Sigmoid colon (tissue), 7 donors: ENCODE measurements around the gene HECTD4. TPM values are rescaled to one million over a fixed set of nuclear protein-coding genes. Genes with fewer than 3 reads are reported as not detected.
"Not testable (repeated sequence)": the region's sequence is repeated elsewhere in the genome, so short reads cannot be mapped to it uniquely, and the experiment has no call there.

Source experiments
- DNase-seq: peaks from one replicate; pipeline ENCODE4 v3.0.0-alpha.2; 2019
- H3K27ac ChIP-seq, 4 donors: fragments of 200-600 bp; sonication (generic); one replicate each; pipeline ENCODE4 v1.5.1; 2016 to 2019; ENCODE audit warnings: mild to moderate bottlenecking in 1 of 4
- H3K27me3 ChIP-seq, 3 donors: fragments of 200-600 bp; sonication (generic); one replicate each; pipeline ENCODE4 v1.5.1; 2019; ENCODE audit warnings: mild to moderate bottlenecking in 1 of 3
- H3K36me3 ChIP-seq, 4 donors: fragments of 200-600 bp; sonication (generic); one replicate each; pipeline ENCODE4 v1.5.1; 2016 to 2019
- H3K4me1 ChIP-seq, 4 donors: fragments of 200-600 bp; sonication (generic); one replicate each; pipeline ENCODE4 v1.5.1; 2017 to 2019
- H3K4me3 ChIP-seq, 4 donors: fragments of 200-600 bp; sonication (generic); one replicate each; pipeline ENCODE4 v1.5.1; 2017 to 2019; ENCODE audit warnings: mild to moderate bottlenecking in 2 of 4, moderate library complexity in 1 of 4
- H3K9me3 ChIP-seq, 4 donors: fragments of 200-600 bp in 3 of 4; sonication (generic) in 3 of 4; one replicate each; pipeline versions ENCODE4 v1.5.1 to v1.6.1; 2013 to 2019
- EP300 ChIP-seq, 4 donors: sonication (generic); formaldehyde crosslinking; IDR thresholded peaks; one replicate each; pipeline ENCODE4 v1.6.1; 2017; ENCODE audit warnings: antibody characterized with exemption in 4 of 4
- POLR2A ChIP-seq, 2 donors: fragments of 450-650 bp; IDR thresholded peaks; one replicate each; pipeline ENCODE4 v1.6.1; 2016; ENCODE audit warnings: antibody characterized with exemption in 2 of 2, mild to moderate bottlenecking in 2 of 2, moderate library complexity in 2 of 2
- POLR2AphosphoS5 ChIP-seq, 4 donors: sonication (generic); formaldehyde crosslinking; IDR thresholded peaks; one replicate each; pipeline ENCODE4 v1.6.1; 2017; ENCODE audit warnings: antibody characterized with exemption in 4 of 4
- WGBS, 2 donors: extraction: QIAGEN DNeasy Blood & Tissue Kit; methylation state at CpG; one replicate each; pipeline ENCODE4 v1.1.7; 2013; 5-methylcytosine and 5-hydroxymethylcytosine counted together
- intact Hi-C: fragments of 100-400 bp; cut with DNase I; formaldehyde crosslinking; loops from one replicate; pipeline ENCODE4 v1.15.1; 2023
- polyA plus RNA-seq, 3 donors: library from polyadenylated mRNA; stranded (reverse); fragments of 200-250 nt; gene quantifications; one replicate each; pipeline ENCODE4 v1.2.3, GENCODE V29; 2013
- total RNA-seq, 4 donors: library from RNA; depleted of rRNA; stranded (reverse); fragments of >200 nt; gene quantifications; one replicate each; pipeline ENCODE4 v1.1.0, GENCODE V29; 2016
- TF ChIP-seq, protein P1 (sequence below), 4 experiments: fragments of 450-650 bp in 3 of 4; fragments of 200-600 bp in 1 of 4; IDR thresholded peaks; one replicate each; pipeline ENCODE4 v1.5.1; 2016 to 2019; ENCODE audit warnings: antibody characterized with exemption in 4 of 4, mild to moderate bottlenecking in 3 of 4, moderate library complexity in 2 of 4
- donor health status: healthy with polysubstance abuse.
- donor health status: Bipolar disorder and iron deficiency.
- donor health status: healthy.

HECTD4 gene
- total and polyA plus RNA-seq, 7 donors = 5.4 to 64.8 (median 26.0) TPM

DNA sequence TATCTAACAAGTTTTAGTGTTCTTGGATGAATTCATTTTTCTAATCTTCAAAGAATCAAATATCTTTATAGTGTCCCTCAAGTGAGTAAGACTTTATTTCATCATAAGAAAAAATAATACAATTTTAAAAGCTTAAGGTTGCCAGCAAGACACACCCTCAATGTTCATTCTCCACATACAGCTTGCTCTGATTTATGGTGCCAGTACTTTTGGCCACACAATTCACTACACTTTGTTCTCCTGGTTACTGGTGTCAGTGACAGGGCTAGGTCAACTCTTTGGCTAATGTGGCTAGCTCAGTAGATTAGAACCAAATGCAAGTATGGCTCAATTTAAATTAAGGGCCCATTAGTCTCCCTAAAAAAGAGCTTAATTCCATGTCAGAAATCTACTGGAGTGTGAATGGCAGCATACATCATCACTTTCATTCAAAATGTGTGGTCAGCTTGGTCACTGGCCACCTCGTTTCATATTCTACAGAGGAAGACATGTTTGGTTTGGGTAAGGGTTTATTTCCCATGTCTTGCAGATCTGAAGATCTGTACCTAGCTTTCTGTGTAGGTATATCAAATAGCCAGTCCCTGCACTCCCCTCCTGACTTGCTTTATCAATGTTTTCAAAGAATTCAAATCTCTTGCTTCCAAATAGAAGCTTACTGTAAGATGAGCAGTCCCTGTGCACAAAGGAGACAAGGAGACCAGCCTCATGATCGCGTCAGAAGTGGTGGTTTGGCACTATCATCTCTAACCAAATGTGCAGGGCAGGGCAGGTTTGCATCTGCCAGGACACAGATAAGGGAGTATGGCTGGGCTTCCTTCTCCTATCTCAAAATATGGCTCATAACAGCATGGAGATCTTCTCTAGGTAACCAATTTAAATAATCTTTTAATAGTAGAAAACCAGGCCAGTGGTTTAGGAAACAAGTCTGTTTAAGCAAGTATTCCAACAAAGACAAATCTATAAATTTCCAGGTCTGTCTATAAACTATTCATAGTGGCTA is 31.3 kb downstream of the HECTD4 start:
- H3K27me3 ChIP-seq = no peaks in the 10 kb centered on the region
- WGBS, 2 donors = 22 to 63% methylated on average over 3 of the region's 3 CpGs

GRCh38 chr12:112349431-112349830 is 32.8 kb downstream of the HECTD4 start:
- no peaks in the 10 kb centered on the region for H3K36me3 ChIP-seq
- H3K27me3 ChIP-seq = no peaks in the 10 kb centered on the region
- 80 to 86% methylated on average over 2 of the region's 2 CpGs for WGBS, 2 donors
- H3K9me3 ChIP-seq = no peaks in the 10 kb centered on the region
- H3K4me1 ChIP-seq = peaks cover 0 to 64% (median 25%) of the 10 kb centered on the region in 4 donors
- no peak for DNase-seq
- TF ChIP-seq POLR2A (IDR thresholded peaks at IDR 0.05) (no peak), EP300 (IDR thresholded peaks at IDR 0.05) (no peak), POLR2AphosphoS5 (IDR thresholded peaks at IDR 0.05) (no peak)
- TF ChIP-seq, protein P1, sequence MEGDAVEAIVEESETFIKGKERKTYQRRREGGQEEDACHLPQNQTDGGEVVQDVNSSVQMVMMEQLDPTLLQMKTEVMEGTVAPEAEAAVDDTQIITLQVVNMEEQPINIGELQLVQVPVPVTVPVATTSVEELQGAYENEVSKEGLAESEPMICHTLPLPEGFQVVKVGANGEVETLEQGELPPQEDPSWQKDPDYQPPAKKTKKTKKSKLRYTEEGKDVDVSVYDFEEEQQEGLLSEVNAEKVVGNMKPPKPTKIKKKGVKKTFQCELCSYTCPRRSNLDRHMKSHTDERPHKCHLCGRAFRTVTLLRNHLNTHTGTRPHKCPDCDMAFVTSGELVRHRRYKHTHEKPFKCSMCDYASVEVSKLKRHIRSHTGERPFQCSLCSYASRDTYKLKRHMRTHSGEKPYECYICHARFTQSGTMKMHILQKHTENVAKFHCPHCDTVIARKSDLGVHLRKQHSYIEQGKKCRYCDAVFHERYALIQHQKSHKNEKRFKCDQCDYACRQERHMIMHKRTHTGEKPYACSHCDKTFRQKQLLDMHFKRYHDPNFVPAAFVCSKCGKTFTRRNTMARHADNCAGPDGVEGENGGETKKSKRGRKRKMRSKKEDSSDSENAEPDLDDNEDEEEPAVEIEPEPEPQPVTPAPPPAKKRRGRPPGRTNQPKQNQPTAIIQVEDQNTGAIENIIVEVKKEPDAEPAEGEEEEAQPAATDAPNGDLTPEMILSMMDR (IDR thresholded peaks at IDR 0.05) = no peak
- intact Hi-C loops = no loop called here
- H3K27ac ChIP-seq = no peak overlapping the region
- H3K4me3 ChIP-seq = no peak overlapping the region

More for the DNA sequence above, 31.3 kb downstream of the HECTD4 start:
- Histone ChIP-seq H3K4me1 (peaks cover 0 to 63% (median 24%) of the 10 kb centered on the region in 4 donors), H3K9me3 (no peaks in the 10 kb centered on the region), H3K27ac (no peak overlapping the region), H3K4me3 (no peak overlapping the region), H3K36me3 (no peaks in the 10 kb centered on the region)
- no peak for TF ChIP-seq POLR2AphosphoS5 (IDR thresholded peaks at IDR 0.05)
- TF ChIP-seq POLR2A (IDR thresholded peaks at IDR 0.05) = no peak
- no peak for TF ChIP-seq EP300 (IDR thresholded peaks at IDR 0.05)
- TF ChIP-seq, protein P1 (IDR thresholded peaks at IDR 0.05) = no peak
- DNase-seq = no peak
- intact Hi-C loops = no loop called here

GRCh38 chr12:112348926-112349325 is 33.3 kb downstream of the HECTD4 start:
- H3K36me3 ChIP-seq, H3K4me3 ChIP-seq, H3K9me3 ChIP-seq, H3K27ac ChIP-seq, intact Hi-C loops, H3K27me3 ChIP-seq, DNase-seq: not testable (repeated sequence)
- WGBS, 2 donors = 96 to 97% methylated on average over 6 of the region's 6 CpGs
- peaks cover 0 to 63% (median 25%) of the 10 kb centered on the region in 4 donors for H3K4me1 ChIP-seq

DNA sequence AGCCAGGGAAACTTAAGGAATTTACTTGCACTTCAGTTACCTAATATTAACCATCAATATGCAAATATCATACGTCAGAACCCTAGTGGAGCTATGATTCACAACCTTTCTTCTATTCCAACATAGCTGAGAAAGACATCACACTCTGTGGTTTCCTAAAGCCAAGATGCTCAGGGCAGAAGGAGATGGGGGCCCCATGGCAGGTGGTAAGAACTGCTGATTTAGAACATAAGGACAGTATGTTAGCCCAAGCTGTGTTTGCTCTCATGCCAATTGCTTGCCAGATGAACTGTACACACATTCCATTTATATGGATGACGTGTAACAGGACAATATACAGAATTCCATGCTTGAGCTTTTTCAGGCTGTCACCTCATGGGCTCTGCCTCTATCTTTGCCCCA is 34.6 kb downstream of the HECTD4 start:
- TF ChIP-seq POLR2AphosphoS5 (IDR thresholded peaks at IDR 0.05) (no peak), EP300 (IDR thresholded peaks at IDR 0.05) (no peak), POLR2A (IDR thresholded peaks at IDR 0.05) (no peak)
- TF ChIP-seq, protein P1 (IDR thresholded peaks at IDR 0.05) = no peak
- Histone ChIP-seq H3K27ac (no peak overlapping the region), H3K36me3 (no peaks in the 10 kb centered on the region), H3K4me3 (no peak overlapping the region), H3K9me3 (no peaks in the 10 kb centered on the region), H3K4me1 (peaks cover 0 to 74% (median 25%) of the 10 kb centered on the region in 4 donors), H3K27me3 (no peaks in the 10 kb centered on the region)
- intact Hi-C loops = no loop called here
- no peak for DNase-seq
- 73 to 84% methylated on average over 2 of the region's 2 CpGs for WGBS, 2 donors

- Histone ChIP-seq H3K27ac (no peak overlapping the region), H3K27me3 (no peaks in the 10 kb centered on the region), H3K4me1 (peaks cover 0 to 74% (median 22%) of the 10 kb centered on the region in 4 donors), H3K4me3 (no peak overlapping the region), H3K9me3 (no peaks in the 10 kb centered on the region), H3K36me3 (no peaks in the 10 kb centered on the region)
- WGBS, 2 donors = 49 to 72% methylated on average over 1 of the region's 1 CpG
- TF ChIP-seq POLR2A (IDR thresholded peaks at IDR 0.05) (no peak), POLR2AphosphoS5 (IDR thresholded peaks at IDR 0.05) (no peak), EP300 (IDR thresholded peaks at IDR 0.05) (no peak)
- TF ChIP-seq, protein P1 (IDR thresholded peaks at IDR 0.05) = no peak
- intact Hi-C loops = no loop called here
- no peak for DNase-seq
Measured at GRCh38 chr12:112346194-112346593, 36.0 kb downstream of the HECTD4 start.
